Small intestine (tissue), 7 donors: ENCODE measurements around the gene ABTB2. TPM values are rescaled to one million over a fixed set of nuclear protein-coding genes. Genes with fewer than 3 reads are reported as not detected.
A peak's percentile ranks its signal among the peaks of the same experiment; 100 is the strongest.
"Not testable (repeated sequence)": the region's sequence is repeated elsewhere in the genome, so short reads cannot be mapped to it uniquely, and the experiment has no call there.

Experiments used
- DNase-seq, 2 donors: peaks; one replicate each; pipeline versions ENCODE4 v3.0.0 to v3.0.0-alpha.2; 2013
- FAIRE-seq: peaks from 2 replicates; lab custom pipeline; 2012; peaks lifted over from hg19 to GRCh38; lab: Jason Lieb, UNC
- H3K27ac ChIP-seq, 3 donors: one replicate each; pipeline ENCODE4 v1.5.1; 2013; ENCODE audit warnings: low read length in 2 of 3, mild to moderate bottlenecking in 2 of 3, control low read depth in 1 of 3, inconsistent platforms in 1 of 3, low read depth in 1 of 3, moderate library complexity in 1 of 3
- H3K27me3 ChIP-seq, 3 donors: one replicate each; pipeline ENCODE4 v1.6.1; 2013; ENCODE audit warnings: low read length in 3 of 3, inconsistent platforms in 1 of 3; ENCODE audit not compliant: control insufficient read depth in 3 of 3, insufficient read depth in 3 of 3
- H3K36me3 ChIP-seq, 3 donors: one replicate each; pipeline ENCODE4 v1.6.1; 2013; ENCODE audit warnings: low read length in 3 of 3, inconsistent platforms in 1 of 3, low read depth in 1 of 3, mild to moderate bottlenecking in 1 of 3, moderate library complexity in 1 of 3; ENCODE audit not compliant: control insufficient read depth in 3 of 3, insufficient read depth in 2 of 3
- H3K4me1 ChIP-seq, 3 donors: one replicate each; pipeline ENCODE4 v1.6.1; 2013; ENCODE audit warnings: low read length in 2 of 3, inconsistent platforms in 1 of 3, low read depth in 1 of 3, mild to moderate bottlenecking in 1 of 3, moderate library complexity in 1 of 3; ENCODE audit not compliant: control insufficient read depth in 3 of 3, insufficient read depth in 2 of 3
- H3K4me3 ChIP-seq, 3 donors: one replicate each; pipeline ENCODE4 v1.5.1; 2013; ENCODE audit warnings: low read length in 3 of 3, control low read depth in 1 of 3, inconsistent platforms in 1 of 3, low read depth in 1 of 3, mild to moderate bottlenecking in 1 of 3, moderate library complexity in 1 of 3
- H3K9me3 ChIP-seq, 2 donors: one replicate each; pipeline ENCODE4 v1.6.1; 2013; ENCODE audit warnings: low read depth in 1 of 2, low read length in 1 of 2; ENCODE audit not compliant: control insufficient read depth in 2 of 2, insufficient read depth in 1 of 2
- WGBS, 3 donors: extraction: QIAGEN DNeasy Blood & Tissue Kit; methylation state at CpG; one replicate each; pipeline ENCODE4 v1.1.7; 2013; 5-methylcytosine and 5-hydroxymethylcytosine counted together
- polyA plus RNA-seq, 4 donors: library from polyadenylated mRNA; stranded (reverse) in 3 of 4; unstranded in 1 of 4; fragments of 200-250 nt in 3 of 4; fragments of 120-200 nt in 1 of 4; gene quantifications; one replicate each; pipeline versions ENCODE4 v1.2.1 to v1.2.3, GENCODE V29; 2013
- donor health status: healthy with polysubstance abuse.
- donor health status: control.
- donor health status: control.
- donor health status: Bipolar disorder and iron deficiency.
- donor health status: healthy.

The ABTB2 gene
- polyA plus RNA-seq, 4 donors, result 0.64 to 25.1 (median 13.5) TPM

DNA sequence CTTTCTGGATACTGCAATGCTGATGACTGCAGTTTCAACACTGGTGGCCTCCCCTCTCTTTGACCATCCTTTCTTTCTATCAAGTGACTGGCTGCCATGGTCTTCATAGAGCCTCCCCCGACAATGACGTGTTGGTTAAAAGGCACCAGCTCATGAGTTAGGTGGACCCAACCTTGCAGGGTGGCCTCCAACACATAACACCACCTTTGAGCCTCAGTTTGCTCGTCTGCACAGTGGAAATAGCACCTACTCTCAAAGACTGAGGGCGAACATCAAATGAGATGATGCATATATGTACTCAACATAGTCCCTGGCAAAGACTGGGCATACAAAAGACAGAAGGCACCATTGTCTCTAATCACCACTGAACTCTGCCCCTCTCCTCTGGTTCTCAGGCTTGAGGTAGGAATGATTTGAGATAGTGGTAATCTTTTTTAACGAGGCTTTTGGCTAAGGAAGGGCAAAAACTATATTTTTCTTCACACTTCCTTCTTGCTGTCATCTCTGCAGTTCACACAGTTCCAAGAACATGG is 133.3 kb downstream of the ABTB2 start:
- no peaks in the 10 kb centered on the region for H3K9me3 ChIP-seq
- FAIRE-seq (no peak), DNase-seq (peak; percentile 39 to 65)
- H3K4me3 ChIP-seq, result no peak overlapping the region
- no peaks in the 10 kb centered on the region for H3K27me3 ChIP-seq
- WGBS, 3 donors, result 40 to 67% (median 48%) methylated on average over 5 of the region's 5 CpGs
- H3K4me1 ChIP-seq, result peaks cover 0 to 28% (median 3%) of the 10 kb centered on the region in 3 donors
- peak overlapping the region in 2 of 3 donors; percentile 37 to 66 for H3K27ac ChIP-seq
- H3K36me3 ChIP-seq, result no peaks in the 10 kb centered on the region

- FAIRE-seq (no peak), DNase-seq (no peak)
- H3K36me3 ChIP-seq, result no peaks in the 10 kb centered on the region
- H3K27ac ChIP-seq, result no peak overlapping the region
- H3K4me3 ChIP-seq, result no peak overlapping the region
- WGBS, 3 donors, result 81 to 90% (median 90%) methylated on average over 2 of the region's 2 CpGs
- H3K27me3 ChIP-seq, result no peaks in the 10 kb centered on the region
- no peaks in the 10 kb centered on the region for H3K9me3 ChIP-seq
- peaks cover 0 to 28% (median 3%) of the 10 kb centered on the region in 3 donors for H3K4me1 ChIP-seq
These were observed 133.9 kb downstream of the ABTB2 start for GRCh38 chr11:34223907-34224306.

DNA sequence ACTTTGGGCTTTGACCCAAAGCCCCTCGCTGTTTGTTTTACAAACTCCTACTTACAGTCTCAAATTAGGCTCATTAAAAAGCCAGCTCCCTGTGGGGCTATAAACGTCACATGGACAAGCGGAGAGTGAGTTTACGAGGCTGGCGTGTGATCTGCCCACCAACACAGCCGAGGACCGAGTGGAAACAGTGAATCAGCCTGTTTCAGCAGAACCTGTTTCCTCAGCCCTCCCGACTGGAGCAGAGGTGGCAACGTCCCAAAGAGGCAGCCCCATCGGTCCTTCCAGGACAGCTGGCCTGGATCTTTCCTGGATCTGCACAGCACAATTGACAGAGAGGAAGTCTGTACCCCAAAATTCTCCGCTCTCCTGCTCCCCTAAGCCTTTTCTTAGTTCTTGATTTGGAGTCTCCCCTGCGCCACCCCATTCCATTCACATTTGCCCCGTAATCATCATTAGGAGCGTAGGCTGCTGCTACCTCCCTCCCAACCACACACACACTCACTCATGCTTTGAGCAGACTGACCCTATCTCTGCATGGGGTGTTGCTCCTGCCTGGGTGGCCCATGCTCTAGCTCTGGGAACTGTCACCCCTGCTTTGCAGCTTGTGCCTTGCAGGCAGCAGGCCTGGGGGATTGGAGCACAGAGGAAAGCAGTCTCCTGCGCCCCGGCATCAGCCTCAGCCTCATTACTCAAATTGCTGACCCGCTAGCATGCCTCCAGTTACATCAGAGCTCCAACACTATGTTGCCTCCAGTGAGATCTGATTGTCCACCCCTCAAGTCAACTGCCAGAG is 134.6 kb downstream of the ABTB2 start:
- Histone ChIP-seq H3K4me3 (no peak overlapping the region), H3K4me1 (peaks cover 0 to 28% (median 3%) of the 10 kb centered on the region in 3 donors), H3K27ac (no peak overlapping the region), H3K9me3 (no peaks in the 10 kb centered on the region), H3K36me3 (no peaks in the 10 kb centered on the region), H3K27me3 (no peaks in the 10 kb centered on the region)
- WGBS, 3 donors, result 51 to 61% (median 52%) methylated on average over 17 of the region's 17 CpGs
- FAIRE-seq (no peak), DNase-seq (peak in 1 of 2 donors; percentile 59)

- Histone ChIP-seq H3K27ac (no peak overlapping the region), H3K9me3 (no peaks in the 10 kb centered on the region), H3K4me3 (no peak overlapping the region), H3K4me1 (peaks cover 0 to 28% (median 3%) of the 10 kb centered on the region in 3 donors), H3K27me3 (no peaks in the 10 kb centered on the region), H3K36me3 (no peaks in the 10 kb centered on the region)
- no peak for FAIRE-seq
- no peak for DNase-seq
These were observed 135.8 kb downstream of the ABTB2 start for GRCh38 chr11:34222030-34222429.

DNA sequence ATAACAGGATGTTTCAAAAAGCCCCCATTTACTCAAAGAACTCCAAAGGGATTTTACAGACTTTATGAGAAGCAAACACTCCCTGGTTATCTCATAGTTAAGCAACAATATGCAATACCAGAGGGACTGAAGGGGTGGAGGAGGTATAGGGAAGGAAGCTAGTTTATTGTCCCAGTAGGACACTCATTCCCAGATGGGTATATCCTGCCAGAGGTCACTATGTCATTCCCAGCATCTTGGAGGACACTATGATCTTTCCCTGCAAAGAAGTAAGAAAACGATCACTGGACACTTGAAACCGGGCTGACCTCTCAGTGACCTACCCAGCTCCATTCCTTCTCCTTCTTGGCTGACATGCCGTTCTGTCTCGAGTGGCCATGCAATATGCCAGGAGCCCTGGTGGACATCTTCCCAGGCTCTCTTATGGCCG is 137.9 kb downstream of the ABTB2 start:
- no peak for DNase-seq
- no peak for FAIRE-seq
- H3K27ac ChIP-seq, result no peak overlapping the region
- no peaks in the 10 kb centered on the region for H3K36me3 ChIP-seq
- no peaks in the 10 kb centered on the region for H3K27me3 ChIP-seq
- peaks cover 0 to 24% (median 2%) of the 10 kb centered on the region in 3 donors for H3K4me1 ChIP-seq
- 62 to 90% (median 86%) methylated on average over 5 of the region's 5 CpGs for WGBS, 3 donors
- H3K9me3 ChIP-seq, result no peaks in the 10 kb centered on the region
- no peak overlapping the region for H3K4me3 ChIP-seq

DNA sequence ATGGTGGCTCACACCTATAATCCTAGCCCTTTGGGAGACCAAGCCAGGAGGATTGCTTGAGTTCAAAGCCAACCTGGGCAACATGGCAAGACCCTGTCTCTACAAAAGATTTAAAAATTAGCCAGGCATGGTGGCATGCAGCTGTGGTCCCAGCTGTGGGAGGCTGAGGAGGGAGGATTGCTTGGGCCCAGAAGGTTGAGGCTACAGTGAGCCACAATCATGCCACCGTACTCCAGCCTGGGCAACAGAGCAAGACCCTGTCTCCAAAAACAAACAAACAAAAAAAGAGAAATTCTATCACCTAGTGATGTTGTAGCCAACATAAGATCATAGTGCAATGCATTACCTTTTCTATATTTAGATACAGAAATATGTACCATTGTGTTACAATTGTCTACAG is 138.5 kb downstream of the ABTB2 start:
- H3K9me3 ChIP-seq, result no peaks in the 10 kb centered on the region
- H3K27ac ChIP-seq, result no peak overlapping the region
- H3K4me3 ChIP-seq, result no peak overlapping the region
- FAIRE-seq, result no peak
- WGBS, 3 donors, result 92 to 100% (median 100%) methylated on average over 1 of the region's 1 CpG
- no peaks in the 10 kb centered on the region for H3K36me3 ChIP-seq
- DNase-seq, result no peak
- H3K4me1 ChIP-seq, result peaks cover 0 to 17% (median 0%) of the 10 kb centered on the region in 3 donors
- no peaks in the 10 kb centered on the region for H3K27me3 ChIP-seq

DNA sequence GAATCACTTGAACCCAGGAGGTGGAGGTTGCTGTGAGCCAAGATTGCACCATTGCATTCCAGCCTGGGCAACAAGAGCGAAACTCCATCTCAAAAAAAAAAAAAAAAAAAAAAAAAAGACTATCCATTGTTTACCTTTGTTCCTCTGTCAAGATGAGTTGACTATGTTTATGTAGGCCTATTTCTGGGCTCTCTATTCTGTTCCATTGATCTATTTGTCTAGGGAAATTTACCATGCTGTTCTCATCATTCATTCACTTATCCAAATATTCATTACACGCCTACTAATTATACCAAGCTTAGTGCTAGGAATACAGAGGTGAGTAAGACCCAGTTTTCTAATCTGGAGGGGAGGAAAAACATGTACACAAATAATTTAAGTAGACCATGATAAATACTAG is 139.1 kb downstream of the ABTB2 start:
- H3K9me3 ChIP-seq, H3K27me3 ChIP-seq, H3K27ac ChIP-seq, H3K36me3 ChIP-seq, FAIRE-seq, H3K4me3 ChIP-seq, DNase-seq: not testable (repeated sequence)
- 91 to 99% (median 98%) methylated on average over 2 of the region's 2 CpGs for WGBS, 3 donors
- H3K4me1 ChIP-seq, result peaks cover 0 to 12% (median 0%) of the 10 kb centered on the region in 3 donors

DNA sequence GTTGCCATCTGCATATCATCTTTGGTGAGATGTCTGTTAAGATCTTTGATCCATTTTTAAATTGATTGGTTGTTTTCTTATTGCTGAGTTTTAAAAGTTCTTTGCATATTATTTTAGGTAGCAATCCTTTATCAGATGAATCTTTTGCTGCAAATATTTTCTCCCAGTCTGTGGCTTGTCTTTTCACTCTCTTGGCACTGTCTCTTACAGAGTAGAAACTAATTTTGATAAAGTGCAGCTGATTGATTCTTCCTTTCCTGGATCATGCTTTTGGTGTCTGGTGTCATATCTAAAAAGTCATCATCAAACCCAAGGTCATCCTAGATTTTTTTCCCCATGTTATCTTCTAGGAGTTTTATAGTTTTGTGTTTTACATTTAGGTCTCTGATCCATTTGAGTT is 139.7 kb downstream of the ABTB2 start:
- Histone ChIP-seq H3K9me3 (no peaks in the 10 kb centered on the region), H3K4me1 (peaks cover 0 to 5% (median 0%) of the 10 kb centered on the region in 3 donors), H3K27ac (no peak overlapping the region), H3K36me3 (no peaks in the 10 kb centered on the region), H3K4me3 (no peak overlapping the region), H3K27me3 (no peaks in the 10 kb centered on the region)
- FAIRE-seq (no peak), DNase-seq (no peak)
